IPS-15b (cell line): ENCODE results near the gene STARD13.

Source experiments
- H3K27me3 ChIP-seq: one replicate; pipeline ENCODE4 v1.6.1; 2013; ENCODE audit warnings: low read length; ENCODE audit not compliant: control insufficient read depth, insufficient read depth
- H3K36me3 ChIP-seq: one replicate; pipeline ENCODE4 v1.6.1; 2013; ENCODE audit warnings: low read length; ENCODE audit not compliant: control insufficient read depth, insufficient read depth
- H3K4me1 ChIP-seq: one replicate; pipeline ENCODE4 v1.6.1; 2013; ENCODE audit warnings: mild to moderate bottlenecking, low read length; ENCODE audit not compliant: control insufficient read depth, insufficient read depth
- H3K4me3 ChIP-seq: one replicate; pipeline ENCODE4 v1.5.1; 2013; ENCODE audit warnings: low read depth, low read length
- H3K9ac ChIP-seq: one replicate; pipeline ENCODE4 v1.6.1; 2013; ENCODE audit warnings: low read depth, mild to moderate bottlenecking, low read length
- H3K9me3 ChIP-seq: one replicate; pipeline ENCODE4 v1.6.1; 2013; ENCODE audit warnings: mild to moderate bottlenecking, low read length; ENCODE audit not compliant: control insufficient read depth, insufficient read depth

The STARD13 gene

GRCh38 chr13:33139184-33139583 lies 146.4 kb downstream of the STARD13 start:
- H3K4me1 ChIP-seq = no peaks in the 10 kb centered on the region
- no peak overlapping the region for H3K9ac ChIP-seq
- H3K9me3 ChIP-seq = no peaks in the 10 kb centered on the region
- no peaks in the 10 kb centered on the region for H3K27me3 ChIP-seq
- H3K4me3 ChIP-seq = no peak overlapping the region
- no peaks in the 10 kb centered on the region for H3K36me3 ChIP-seq

GRCh38 chr13:33138441-33138840 lies 147.1 kb downstream of the STARD13 start:
- H3K4me1 ChIP-seq = no peaks in the 10 kb centered on the region
- H3K4me3 ChIP-seq = no peak overlapping the region
- H3K36me3 ChIP-seq = no peaks in the 10 kb centered on the region
- no peaks in the 10 kb centered on the region for H3K27me3 ChIP-seq
- H3K9me3 ChIP-seq = no peaks in the 10 kb centered on the region
- H3K9ac ChIP-seq = no peak overlapping the region

GRCh38 chr13:33137721-33138120 lies 147.8 kb downstream of the STARD13 start:
- no peaks in the 10 kb centered on the region for H3K9me3 ChIP-seq
- H3K9ac ChIP-seq = no peak overlapping the region
- H3K36me3 ChIP-seq = no peaks in the 10 kb centered on the region
- no peak overlapping the region for H3K4me3 ChIP-seq
- H3K27me3 ChIP-seq = no peaks in the 10 kb centered on the region
- no peaks in the 10 kb centered on the region for H3K4me1 ChIP-seq

GRCh38 chr13:33135097-33135496 lies 150.5 kb downstream of the STARD13 start:
- H3K4me1 ChIP-seq = no peaks in the 10 kb centered on the region

GRCh38 chr13:33134213-33134612 lies 151.3 kb downstream of the STARD13 start:
- H3K9ac ChIP-seq = no peak overlapping the region
- H3K4me3 ChIP-seq = no peak overlapping the region
- no peaks in the 10 kb centered on the region for H3K27me3 ChIP-seq
- no peaks in the 10 kb centered on the region for H3K36me3 ChIP-seq
- no peaks in the 10 kb centered on the region for H3K4me1 ChIP-seq
- H3K9me3 ChIP-seq = no peaks in the 10 kb centered on the region

More at GRCh38 chr13:33135097-33135496, 150.5 kb downstream of the STARD13 start:
- H3K27me3 ChIP-seq = no peaks in the 10 kb centered on the region
- no peaks in the 10 kb centered on the region for H3K9me3 ChIP-seq
- no peak overlapping the region for H3K9ac ChIP-seq
- no peaks in the 10 kb centered on the region for H3K36me3 ChIP-seq
- no peak overlapping the region for H3K4me3 ChIP-seq

- no peak overlapping the region for H3K4me3 ChIP-seq
- no peak overlapping the region for H3K9ac ChIP-seq
- no peaks in the 10 kb centered on the region for H3K27me3 ChIP-seq
- no peaks in the 10 kb centered on the region for H3K9me3 ChIP-seq
- H3K36me3 ChIP-seq = no peaks in the 10 kb centered on the region
- no peaks in the 10 kb centered on the region for H3K4me1 ChIP-seq
These were observed 152.7 kb downstream of the STARD13 start for GRCh38 chr13:33132644-33133440.

- Histone ChIP-seq H3K4me3 (no peak overlapping the region), H3K4me1 (no peaks in the 10 kb centered on the region), H3K27me3 (no peaks in the 10 kb centered on the region), H3K36me3 (no peaks in the 10 kb centered on the region), H3K9ac (no peak overlapping the region), H3K9me3 (no peaks in the 10 kb centered on the region)
These were observed 155.7 kb downstream of the STARD13 start for GRCh38 chr13:33129886-33130285.

GRCh38 chr13:33129094-33129832 lies 156.3 kb downstream of the STARD13 start:
- Histone ChIP-seq H3K36me3 (no peaks in the 10 kb centered on the region), H3K9ac (no peak overlapping the region), H3K4me1 (no peaks in the 10 kb centered on the region), H3K9me3 (no peaks in the 10 kb centered on the region), H3K4me3 (no peak overlapping the region), H3K27me3 (no peaks in the 10 kb centered on the region)

GRCh38 chr13:33128134-33128533 lies 157.4 kb downstream of the STARD13 start:
- Histone ChIP-seq H3K4me1 (peaks cover 10% of the 10 kb centered on the region), H3K9ac (no peak overlapping the region), H3K4me3 (no peak overlapping the region), H3K36me3 (no peaks in the 10 kb centered on the region), H3K27me3 (no peaks in the 10 kb centered on the region), H3K9me3 (no peaks in the 10 kb centered on the region)

GRCh38 chr13:33127009-33127551 lies 158.5 kb downstream of the STARD13 start:
- Histone ChIP-seq H3K4me1 (peaks cover 11% of the 10 kb centered on the region), H3K9ac (no peak overlapping the region), H3K4me3 (no peak overlapping the region), H3K27me3 (no peaks in the 10 kb centered on the region), H3K36me3 (no peaks in the 10 kb centered on the region), H3K9me3 (no peaks in the 10 kb centered on the region)

- Histone ChIP-seq H3K9me3 (no peaks in the 10 kb centered on the region), H3K4me1 (peaks cover 11% of the 10 kb centered on the region), H3K36me3 (no peaks in the 10 kb centered on the region), H3K4me3 (no peak overlapping the region), H3K27me3 (no peaks in the 10 kb centered on the region), H3K9ac (no peak overlapping the region)
These were observed 159.6 kb downstream of the STARD13 start for GRCh38 chr13:33125821-33126570.
